Tibial nerve (tissue), 3 donors: ENCODE data around the gene EXOSC2.

Experiments used
- CTCF ChIP-seq, 5 experiments: fragments of 200-600 bp in 3 of 5; fragments of 450-650 bp in 2 of 5; sonication (generic) in 3 of 5; IDR thresholded peaks; one replicate each; pipeline ENCODE4 v1.5.1; 2016 to 2019; ENCODE audit warnings: antibody characterized with exemption in 5 of 5, mild to moderate bottlenecking in 3 of 5, moderate library complexity in 2 of 5
- POLR2A ChIP-seq, 2 donors: fragments of 450-650 bp; IDR thresholded peaks; one replicate each; pipeline ENCODE4 v1.6.1; 2017; ENCODE audit warnings: antibody characterized with exemption in 2 of 2, mild to moderate bottlenecking in 2 of 2, moderate library complexity in 2 of 2

DNA sequence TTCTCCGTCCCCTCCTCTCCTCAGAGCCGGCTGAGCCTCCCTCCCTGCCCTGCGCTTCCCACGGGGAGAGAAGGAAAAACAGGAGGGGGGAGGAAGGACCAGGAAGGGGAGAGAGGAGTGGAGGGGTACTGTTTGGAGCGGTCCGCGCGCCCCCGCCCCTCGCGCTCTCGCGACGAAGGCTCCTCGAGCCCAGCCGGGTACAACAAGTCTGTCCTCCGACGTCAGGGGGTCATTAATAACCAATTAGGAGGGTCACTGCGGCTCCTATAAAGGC, 29.7 kb upstream of the EXOSC2 start:
- TF ChIP-seq POLR2A (IDR thresholded peaks at IDR 0.05) = no peak
- no peak for TF ChIP-seq CTCF (IDR thresholded peaks at IDR 0.05)
